ENCODE measurements around the gene DNM3. TPM values are rescaled to one million over a fixed set of nuclear protein-coding genes. Genes with fewer than 3 reads are reported as not detected.

The DNM3 gene
- 2.4 and 3.8 TPM in 2 replicates for total RNA-seq

GRCh38 chr1:171841050-171841910 is at the start of gene DNM3:
DNM3 (plus strand) TSS chr1:171841498; CDS start chr1:171841657, 159 bp downstream.

GRCh38 chr1:172420385-172420784 is 579.1 kb downstream of the DNM3 start, which contains the start of gene C1orf105:
C1orf105 (plus strand) TSS chr1:172420685; CDS start chr1:172420886, 201 bp downstream.

GRCh38 chr1:172443666-172444453 is 602.6 kb downstream of the DNM3 start, which contains the start of gene PIGC:
PIGC (minus strand) TSS chr1:172444069; CDS start chr1:172442622, 1,447 bp downstream.

Small RNA genes within 50 kb of the gene (small RNA-seq; reads per million reads assigned to genes)
- gene MIR199A2 (5.1 reads per million, percentile 90 among the genes with 10 or more reads in this experiment), gene RNU6-157P (not detected)

Other genes starting within 250 kb of the DNM3 start
- 0.13 TPM in 1 of 2 replicates, not detected in the other for gene MYOCOS, start 219.3 kb upstream of the DNM3 start, total RNA-seq
- 2.8 and 4.7 TPM in 2 replicates for gene MYOC, start 188.8 kb upstream of the DNM3 start, total RNA-seq
- gene VAMP4, start 99.4 kb upstream of the DNM3 start, total RNA-seq = 16.6 and 16.9 TPM in 2 replicates
- gene METTL13, start 59.8 kb upstream of the DNM3 start, total RNA-seq = 16.2 and 18.5 TPM in 2 replicates